GM21529 (cell line): ENCODE data around the gene CDK8.

Experiments
- ATAC-seq: cut with Tn5 transposase; IDR thresholded peaks from one replicate; pipeline ENCODE4 v1.9.1; 2021; ENCODE audit not compliant: unreplicated experiment

CDK8 gene

GRCh38 chr13:26379831-26380230, 125.9 kb downstream of the CDK8 start:
- ATAC-seq: no peak

- no peak for ATAC-seq
These were observed 127.0 kb downstream of the CDK8 start for GRCh38 chr13:26380930-26381329.

- ATAC-seq: no peak
These were observed 128.4 kb downstream of the CDK8 start for GRCh38 chr13:26382366-26382765.

- ATAC-seq: no peak
These were observed 128.9 kb downstream of the CDK8 start for GRCh38 chr13:26382835-26383234.

GRCh38 chr13:26384587-26384986, 130.7 kb downstream of the CDK8 start:
- no peak for ATAC-seq

GRCh38 chr13:26386026-26386425, 132.1 kb downstream of the CDK8 start:
- no peak for ATAC-seq

- ATAC-seq: no peak
These were observed 136.3 kb downstream of the CDK8 start for GRCh38 chr13:26390203-26390602.

GRCh38 chr13:26400545-26400944, 146.6 kb downstream of the CDK8 start:
- ATAC-seq: no peak

GRCh38 chr13:26401069-26401468, 147.1 kb downstream of the CDK8 start:
- ATAC-seq: no peak

GRCh38 chr13:26401578-26402021, 147.7 kb downstream of the CDK8 start:
- ATAC-seq: no peak

- ATAC-seq: no peak
These were observed 152.9 kb downstream of the CDK8 start for GRCh38 chr13:26406791-26407190.

- ATAC-seq: no peak
These were observed 157.3 kb downstream of the CDK8 start for GRCh38 chr13:26411206-26411605.

- no peak for ATAC-seq
These were observed 158.3 kb downstream of the CDK8 start for GRCh38 chr13:26412263-26412662.

- ATAC-seq: no peak
These were observed 159.2 kb downstream of the CDK8 start for GRCh38 chr13:26412936-26413716.

GRCh38 chr13:26420282-26420960, 166.5 kb downstream of the CDK8 start:
- ATAC-seq: no peak

- no peak for ATAC-seq
These were observed 168.1 kb downstream of the CDK8 start for GRCh38 chr13:26422036-26422435.

- ATAC-seq: no peak
These were observed 169.7 kb downstream of the CDK8 start for GRCh38 chr13:26423629-26424028.

- no peak for ATAC-seq
These were observed 170.3 kb downstream of the CDK8 start for GRCh38 chr13:26424181-26424580.

- no peak for ATAC-seq
These were observed 171.8 kb downstream of the CDK8 start for GRCh38 chr13:26425443-26426358.

GRCh38 chr13:26433776-26434175, 179.8 kb downstream of the CDK8 start:
- ATAC-seq: no peak

- ATAC-seq: no peak
These were observed 181.2 kb downstream of the CDK8 start for GRCh38 chr13:26435171-26435570.
